SHP77 (cell line): ENCODE measurements around the gene NPFF.

Experiments
- DNase-seq, 2 experiments: peaks; one replicate each; lab custom pipeline; 2025; lab: John Stamatoyannopoulos, UW

Gene NPFF

DNA sequence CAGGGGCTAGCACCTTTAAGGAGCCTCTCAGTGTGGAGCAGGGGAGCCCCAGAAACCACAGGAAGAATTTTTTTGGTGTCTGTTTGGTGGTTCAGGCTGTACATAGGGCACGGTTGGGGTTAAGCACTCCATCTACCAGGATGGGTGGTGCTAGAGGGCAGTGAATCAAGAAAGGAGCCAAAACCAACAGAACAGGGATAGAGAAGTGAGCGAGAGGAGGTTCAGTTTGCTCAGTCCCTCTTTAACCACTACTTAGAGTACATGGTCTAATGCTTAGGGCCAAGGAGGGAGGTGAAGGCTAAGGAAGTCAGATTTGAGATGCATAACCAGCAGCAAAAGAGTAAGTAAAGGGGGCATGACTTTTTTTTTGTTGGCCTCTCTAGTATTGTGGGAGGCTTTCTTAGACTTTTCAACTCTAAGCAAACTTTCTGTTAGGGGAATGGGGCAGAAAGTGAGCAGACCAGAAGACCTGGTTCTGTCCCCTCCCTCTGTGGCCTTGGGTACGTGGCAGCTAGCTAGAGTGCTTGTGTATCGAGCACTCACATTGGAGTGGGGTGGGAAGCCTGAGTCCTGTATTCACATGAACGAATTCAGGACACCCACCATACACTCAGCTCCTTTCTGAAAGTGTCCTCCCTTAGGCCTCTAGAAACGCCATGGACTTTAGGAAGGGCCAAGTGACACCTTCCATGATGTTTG lies 6.6 kb upstream of the NPFF start:
- DNase-seq: no peak

DNA sequence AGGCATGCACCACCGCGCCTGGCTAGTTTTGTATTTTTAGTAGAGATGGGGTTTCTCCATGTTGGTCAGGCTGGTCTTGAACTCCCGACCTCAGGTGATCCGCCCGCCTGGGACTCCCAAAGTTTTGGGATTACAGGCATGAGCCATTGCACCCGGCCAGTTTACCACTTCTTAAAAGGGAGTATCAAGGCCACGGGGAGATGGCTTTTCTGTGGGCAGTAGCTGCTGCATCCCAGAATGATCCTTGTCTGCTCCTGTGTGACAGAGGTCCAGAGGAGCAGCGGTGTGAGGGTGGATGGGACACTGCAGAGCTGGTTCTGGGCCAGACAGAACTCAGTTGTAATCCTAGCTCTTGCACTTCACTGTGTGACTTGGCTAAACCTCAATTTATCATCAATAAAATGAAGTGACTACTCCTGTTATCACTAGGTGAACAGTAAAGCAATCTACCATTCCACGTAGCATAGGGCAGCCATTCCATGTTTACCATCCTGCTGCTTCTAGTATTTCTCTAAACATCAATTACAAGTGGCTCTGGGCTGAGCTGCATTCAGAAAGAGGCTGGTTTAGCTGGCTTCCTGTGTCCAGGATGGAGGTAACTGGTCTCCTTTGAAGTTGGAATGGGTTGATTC lies 3.0 kb upstream of the NPFF start:
- no peak for DNase-seq

DNA sequence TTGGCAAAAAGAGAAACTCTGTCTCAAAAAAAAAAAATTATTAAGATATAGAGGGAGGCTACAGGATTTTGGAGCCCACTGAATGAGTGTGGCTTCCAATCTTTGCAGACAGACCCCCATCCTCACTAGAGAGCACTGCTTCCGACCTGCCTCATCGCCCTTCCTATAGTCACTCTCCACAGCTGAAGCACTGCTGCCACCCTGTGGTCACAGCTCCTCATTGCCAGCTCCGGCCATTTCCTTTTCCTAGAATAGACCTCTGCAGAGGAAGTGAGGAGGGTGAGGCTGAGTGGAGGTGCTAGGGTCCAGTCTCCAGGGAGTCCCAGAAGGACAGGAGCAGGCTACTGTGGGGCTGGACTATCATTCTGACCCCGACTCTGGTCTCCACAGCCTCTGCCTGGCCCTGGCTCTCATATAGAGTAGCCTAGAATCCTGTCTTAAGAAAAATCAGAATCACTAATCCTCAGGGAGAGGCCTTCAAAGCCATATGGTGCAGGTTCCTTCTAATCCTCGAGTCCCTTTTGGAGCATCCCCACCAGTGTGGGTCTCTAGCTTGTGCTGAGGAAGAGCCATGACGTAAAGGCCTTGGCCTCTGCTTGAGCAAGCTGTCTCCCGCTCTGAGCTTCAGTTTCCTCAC lies 1.4 kb upstream of the NPFF start:
- DNase-seq: peak; percentile 66 to 73

DNA sequence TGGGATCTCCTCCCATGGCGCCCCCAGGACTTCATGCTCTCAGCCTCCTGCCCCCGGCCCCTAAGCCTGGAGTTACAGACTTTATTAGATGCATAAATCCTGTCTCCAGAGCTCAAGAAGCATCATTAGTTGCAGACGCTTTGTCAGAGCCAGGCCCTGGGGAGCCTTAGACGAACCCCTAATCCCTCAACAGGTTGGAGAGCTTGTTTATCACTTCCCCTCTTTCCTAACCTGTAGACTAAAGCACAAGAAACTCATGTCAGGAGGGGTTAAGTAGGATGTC lies 260 bp upstream of the NPFF start:
- no peak for DNase-seq

DNA sequence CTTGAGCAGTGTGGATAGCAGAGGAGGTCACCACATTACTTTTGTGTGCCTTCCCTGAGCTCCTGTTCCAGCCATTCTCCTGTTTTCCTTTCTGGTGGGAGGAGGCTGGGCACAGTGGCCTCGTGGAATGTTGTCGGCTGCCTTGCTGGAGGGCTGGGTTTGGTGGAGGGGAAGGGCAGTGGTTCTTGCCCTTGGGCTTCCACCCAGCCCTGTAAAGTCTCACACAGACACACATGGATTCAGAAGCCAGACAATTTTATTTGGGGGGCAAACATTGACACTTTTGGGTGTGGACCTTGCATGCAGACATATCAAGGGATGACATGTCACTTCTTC lies 866 bp downstream of the NPFF start:
- no peak for DNase-seq

DNA sequence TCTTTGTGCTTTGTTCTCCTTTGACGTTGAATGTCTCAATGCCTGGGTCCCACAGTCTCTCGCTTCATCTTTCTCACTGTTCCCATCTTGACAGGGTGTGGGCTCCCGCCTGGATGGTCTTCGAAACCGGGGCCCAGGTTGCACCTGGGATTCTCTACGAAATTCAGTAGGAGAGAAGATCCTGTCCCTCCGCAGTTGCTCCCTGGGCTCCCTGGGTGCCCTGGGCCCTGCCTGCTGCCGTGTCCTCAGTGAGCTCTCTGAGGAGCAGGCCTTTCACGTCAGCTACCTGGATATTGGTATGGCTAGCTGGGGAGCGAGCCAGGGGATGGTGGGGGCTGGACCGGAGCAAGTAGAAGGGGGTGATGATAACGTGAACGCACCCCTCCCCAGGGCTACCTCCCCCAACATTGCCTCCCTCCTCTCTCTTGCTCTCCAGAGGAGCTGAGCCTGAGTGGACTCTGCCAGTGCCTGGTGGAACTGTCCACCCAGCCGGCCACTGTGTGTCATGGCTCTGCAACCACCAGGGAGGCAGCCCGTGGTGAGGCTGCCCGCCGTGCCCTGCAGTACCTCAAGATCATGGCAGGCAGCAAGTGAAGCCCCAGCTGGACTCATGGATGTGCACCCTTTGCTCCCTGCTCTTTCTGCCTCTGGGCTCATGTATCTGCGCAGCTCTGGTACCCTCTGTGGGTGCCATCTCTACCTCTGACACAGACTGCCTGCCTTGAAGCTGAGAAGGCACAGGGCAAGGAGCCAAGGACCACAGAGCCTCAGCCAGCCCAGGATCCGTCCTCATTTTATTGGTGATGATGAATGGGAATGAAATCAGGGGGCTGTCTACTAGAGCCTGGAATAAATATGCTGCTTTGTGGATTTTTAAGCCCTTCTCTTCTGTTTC lies 1.5 kb downstream of the NPFF start:
- DNase-seq: no peak

DNA sequence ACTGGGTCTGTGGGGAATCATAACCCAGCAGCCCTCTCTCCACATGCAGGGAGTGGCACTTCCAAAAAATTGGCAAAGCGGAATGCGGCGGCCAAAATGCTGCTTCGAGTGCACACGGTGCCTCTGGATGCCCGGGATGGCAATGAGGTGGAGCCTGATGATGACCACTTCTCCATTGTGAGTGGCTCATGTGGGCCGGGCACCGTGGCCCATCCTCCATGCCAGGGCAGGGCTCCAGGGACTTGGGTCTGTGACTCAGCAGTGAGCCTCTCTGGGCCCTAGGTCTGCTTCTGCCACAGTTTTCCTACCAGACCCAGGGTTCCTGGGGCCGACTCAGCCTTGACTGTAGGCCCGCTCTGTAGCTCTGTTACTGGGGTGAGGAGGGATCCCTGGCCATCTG lies 2.2 kb downstream of the NPFF start:
- no peak for DNase-seq

DNA sequence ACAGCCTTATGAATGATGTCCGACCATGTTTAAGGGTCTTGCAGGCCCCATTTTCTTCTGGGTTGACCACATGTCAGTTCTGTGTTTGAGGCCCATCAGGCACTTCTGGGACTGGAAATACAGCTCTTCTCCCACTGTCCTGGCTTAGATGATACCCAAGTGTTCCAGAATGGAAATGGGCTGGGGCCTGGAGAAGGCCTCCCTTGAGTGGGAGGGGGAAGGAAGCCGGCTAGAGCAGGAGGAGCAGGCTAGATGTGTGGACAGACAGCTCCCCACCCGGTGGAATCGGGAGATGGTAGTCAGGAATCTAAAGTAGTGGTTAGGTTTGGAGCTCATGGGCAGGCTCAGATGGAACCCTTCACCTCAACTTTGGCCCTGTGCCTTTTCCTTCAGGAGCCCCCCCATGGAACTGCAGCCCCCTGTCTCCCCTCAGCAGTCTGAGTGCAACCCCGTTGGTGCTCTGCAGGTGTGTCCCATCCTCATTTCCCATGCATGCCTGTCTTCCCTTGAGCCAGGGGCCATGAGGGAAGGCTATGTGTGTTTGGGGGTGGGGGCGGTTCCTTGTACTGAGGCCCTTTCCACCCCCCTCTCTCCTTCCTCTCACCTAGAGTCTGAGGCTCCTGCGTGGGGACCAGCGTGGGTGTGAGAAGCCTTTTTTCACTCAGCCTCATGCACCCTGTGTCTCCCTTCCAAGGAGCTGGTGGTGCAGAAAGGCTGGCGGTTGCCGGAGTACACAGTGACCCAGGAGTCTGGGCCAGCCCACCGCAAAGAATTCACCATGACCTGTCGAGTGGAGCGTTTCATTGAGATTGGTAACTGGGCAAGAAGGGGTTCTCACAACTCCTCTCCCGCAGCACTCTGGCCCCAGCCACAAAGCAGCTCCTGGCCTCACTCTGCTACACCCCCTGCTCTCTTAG lies 3.0 kb downstream of the NPFF start:
- DNase-seq: no peak

DNA sequence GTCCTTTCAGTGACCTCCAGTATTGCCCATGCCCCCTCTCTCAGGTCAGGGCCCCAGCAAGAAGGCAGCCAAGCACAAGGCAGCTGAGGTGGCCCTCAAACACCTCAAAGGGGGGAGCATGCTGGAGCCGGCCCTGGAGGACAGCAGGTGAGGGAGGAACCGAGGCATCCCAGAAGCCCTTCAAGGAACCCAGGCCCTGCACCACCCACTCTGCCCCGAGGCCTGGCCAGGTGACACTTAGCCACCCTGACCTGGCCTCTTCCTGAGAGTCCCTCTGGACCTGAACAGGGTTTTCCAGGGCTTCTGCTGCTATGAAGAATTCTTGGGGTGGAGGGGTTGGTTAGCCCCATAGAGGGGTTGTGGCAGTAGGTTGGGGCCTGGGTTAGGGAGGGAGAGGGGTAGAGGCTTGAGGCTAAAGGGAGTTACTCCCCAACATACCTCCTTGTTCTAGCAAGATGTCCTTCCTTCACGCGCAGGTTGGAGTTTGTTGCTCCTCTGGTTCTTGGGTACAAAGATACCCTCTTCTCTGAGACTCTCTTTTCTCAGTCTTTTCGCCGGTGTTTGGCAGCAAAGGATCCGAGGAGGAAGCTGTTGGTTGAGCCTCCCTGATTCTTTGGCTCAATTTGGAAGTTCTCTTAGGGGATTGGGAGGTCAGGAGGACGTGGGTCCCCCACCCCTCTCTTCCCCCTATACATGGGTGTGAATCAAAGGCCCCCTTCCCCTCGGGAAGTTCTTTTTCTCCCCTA lies 4.1 kb downstream of the NPFF start:
- no peak for DNase-seq

DNA sequence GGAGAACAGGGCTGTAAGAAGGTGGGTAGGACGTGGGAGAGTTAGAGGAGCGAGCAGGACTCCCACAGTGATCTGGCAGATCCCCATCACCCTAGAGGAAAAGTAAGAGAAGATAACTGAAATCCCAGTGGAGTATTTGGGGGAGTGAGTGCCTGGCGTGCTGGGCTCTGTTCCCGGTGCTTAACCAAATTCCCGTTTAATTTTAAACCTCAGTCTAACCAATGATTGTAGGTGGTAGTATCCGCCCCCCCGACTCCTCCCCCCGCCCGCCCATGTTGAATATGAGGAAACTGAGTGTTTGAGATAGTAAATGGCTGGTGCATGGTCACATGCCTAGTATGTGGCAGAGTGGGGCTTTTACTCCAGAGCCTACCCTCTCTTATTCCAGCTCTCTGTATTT lies 5.0 kb downstream of the NPFF start:
- DNase-seq: no peak

DNA sequence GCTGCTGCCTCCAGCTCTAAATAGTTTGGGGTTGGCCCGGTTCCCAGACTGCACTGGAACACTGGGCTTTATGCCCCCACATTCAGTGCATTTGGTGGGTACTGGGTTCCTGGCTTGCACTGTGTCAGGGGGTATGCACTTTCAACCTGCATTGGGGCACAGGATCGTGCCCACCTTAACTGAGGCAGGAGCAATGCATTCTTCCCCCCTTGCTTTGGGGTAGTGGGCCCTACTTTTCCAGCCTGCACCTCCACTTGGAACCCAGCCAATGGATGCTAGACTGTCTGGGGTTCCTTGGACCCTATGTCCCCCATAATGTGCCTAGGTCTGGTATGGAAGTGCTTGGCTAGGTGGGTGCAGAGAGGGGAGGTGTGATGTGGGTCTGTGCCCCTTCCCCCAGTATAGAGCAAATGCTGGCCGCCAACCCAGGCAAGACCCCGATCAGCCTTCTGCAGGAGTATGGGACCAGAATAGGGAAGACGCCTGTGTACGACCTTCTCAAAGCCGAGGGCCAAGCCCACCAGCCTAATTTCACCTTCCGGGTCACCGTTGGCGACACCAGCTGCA lies 5.6 kb downstream of the NPFF start:
- DNase-seq: no peak

DNA sequence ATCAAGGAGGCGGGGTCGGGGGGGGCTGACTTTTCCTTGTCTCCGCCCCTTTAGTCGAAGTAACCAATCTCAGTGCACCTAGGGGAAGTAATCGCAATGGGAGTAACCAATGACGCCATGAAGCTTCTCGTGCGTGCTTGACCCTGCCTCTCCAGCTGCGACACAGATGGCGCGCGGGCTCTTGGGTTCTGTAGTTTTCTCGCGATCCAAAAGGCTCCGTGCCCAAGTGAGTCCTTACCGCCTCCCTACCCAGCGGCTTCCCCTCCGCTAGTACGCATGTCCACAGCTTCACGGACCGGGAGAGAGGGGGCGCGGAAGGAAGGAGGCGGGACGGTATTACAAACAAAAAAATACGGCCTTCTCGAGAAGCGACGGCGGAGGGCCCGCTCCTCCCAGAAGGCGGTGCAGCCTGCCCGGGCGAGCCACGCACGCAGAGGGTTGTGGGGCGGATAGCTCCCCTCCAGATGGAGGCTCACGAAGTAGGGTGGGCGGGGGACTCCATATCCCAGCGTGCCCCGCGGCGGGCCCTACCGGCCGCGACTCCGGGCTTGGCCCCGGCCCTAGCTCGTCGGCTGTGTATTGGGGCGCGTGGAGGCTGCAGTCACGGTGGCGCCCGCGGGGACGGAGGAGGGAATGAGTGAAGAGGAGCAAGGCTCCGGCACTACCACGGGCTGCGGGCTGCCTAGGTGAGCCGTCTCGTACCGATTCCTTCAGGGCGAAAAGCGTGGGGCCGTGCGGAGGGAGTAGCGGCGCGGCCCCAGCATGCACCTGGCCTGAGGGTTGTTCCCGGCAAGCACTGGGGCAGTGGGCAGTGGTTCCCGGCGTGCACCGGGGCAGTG lies 6.3 kb downstream of the NPFF start, which contains the start of gene TARBP2:
TSS of gene TARBP2 (plus strand) at position 508 of the 839 bp plus-strand sequence. CDS start at position 634, 126 bp downstream.
- DNase-seq: peak; percentile 97

DNA sequence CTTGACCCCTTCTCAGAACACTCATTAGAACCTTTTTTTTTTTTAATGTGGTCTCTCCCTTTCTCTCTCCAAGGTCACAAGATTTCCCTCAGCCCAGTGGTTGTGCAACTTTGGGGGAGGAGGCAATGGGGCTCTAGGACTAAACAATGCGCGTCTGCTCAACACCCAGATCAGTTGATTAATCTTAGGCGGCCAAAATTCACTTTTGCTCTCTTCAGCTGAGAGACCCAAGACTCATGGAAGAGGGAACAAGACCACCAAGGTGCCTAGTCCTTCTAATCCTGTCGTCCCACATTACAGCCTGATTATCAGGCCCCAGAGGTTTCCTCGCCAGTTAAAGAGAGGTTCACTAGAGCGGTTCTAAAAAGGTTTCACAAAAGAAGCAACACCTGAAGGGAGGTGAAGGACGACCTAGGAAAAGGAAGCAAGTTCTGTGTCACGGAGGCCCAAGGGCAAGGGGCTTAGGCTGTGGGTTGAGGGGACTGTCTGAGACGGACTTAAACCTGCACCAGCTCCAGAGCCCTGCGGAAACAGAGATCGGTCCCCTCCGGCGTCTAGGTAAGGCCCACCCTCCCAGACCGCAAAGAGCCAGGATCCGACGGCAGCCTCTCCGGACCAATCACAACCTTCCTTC lies 7.0 kb downstream of the NPFF start:
- no peak for DNase-seq

DNA sequence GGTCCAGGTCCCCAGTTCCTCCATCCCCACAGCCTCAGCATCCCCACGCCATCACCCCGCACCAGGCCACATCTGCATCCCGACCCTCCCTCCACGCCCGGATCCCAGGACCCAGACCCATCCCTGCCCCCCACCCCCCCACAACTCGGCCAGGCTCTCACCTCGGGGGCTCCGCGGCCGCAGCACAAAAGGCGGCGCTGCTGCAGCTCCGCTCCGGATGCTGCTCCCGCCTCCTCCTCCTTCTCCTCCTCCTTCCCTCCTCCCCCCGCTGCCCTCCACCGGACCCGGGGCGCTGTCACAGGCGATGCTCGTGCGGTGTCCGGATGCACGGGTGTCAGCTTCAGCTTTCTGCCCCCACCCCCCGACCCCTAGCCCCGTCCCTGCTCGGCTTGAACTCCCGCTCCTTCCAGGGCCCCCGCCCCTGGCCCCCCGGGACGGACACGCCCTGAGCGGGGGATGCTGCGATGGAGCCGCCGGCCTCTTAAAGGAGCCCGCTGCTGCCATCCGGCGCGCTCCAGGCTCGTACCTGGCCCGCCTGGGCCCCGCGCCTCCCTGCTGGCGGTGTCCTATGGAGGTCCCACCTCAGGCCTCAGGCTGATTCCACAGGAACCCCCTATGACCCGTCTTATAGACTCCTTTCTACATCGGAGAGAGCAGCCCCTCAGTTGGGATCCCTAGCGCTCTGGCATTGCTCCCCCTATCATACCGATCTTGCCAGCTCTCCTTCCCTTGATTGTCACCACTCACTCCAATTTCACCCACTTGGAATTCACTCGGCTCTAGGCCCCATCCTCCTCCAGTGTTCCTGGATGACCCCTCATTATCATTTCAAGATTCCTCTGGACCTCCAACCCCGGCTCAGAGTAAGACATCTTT lies 7.8 kb downstream of the NPFF start, which contains the start of gene MAP3K12:
TSS of gene MAP3K12 (minus strand) at position 193 of the 876 bp plus-strand sequence. CDS start 12,067 bp downstream, outside the sequence.
- peak in 1 of 2 experiments; percentile 46 for DNase-seq

DNA sequence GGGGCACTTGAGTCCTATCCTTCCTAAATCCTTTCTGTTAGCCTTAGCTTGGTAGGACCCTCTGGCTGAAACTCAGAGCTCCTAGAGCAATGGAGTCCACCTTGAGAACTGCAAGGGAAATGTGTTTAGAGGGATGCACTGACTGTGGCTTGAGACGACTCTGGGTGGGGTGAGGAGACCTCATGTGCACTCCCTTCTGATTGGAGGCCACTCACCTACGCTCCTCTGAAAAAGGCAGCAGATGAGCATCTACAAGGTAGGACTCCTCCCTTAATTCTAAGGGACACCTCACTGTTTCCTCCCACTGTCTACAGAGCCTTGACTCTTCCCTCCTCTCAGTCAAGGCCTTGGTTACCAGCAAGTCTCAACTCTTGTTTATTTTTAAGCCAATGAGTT lies 9.1 kb downstream of the NPFF start:
- no peak for DNase-seq

DNA sequence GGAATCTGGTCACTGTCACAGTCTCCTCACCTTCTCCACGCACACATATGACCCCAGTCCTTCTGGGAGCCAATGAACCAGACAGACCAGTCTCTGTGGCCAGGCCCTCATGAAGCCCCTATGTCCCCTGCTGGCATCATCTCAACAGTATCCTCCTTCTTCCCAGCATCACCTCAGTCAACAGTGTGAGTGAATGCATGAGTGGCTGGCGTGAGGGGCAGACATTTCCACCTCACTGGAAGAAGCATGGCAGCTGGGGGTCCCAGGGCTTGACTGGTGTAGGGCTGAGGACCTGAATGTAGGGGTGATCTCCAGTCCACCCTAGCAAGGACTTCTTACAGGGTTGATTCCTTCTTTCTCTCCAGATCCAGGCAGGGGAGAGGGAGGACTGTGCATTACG lies 9.8 kb downstream of the NPFF start:
- no peak for DNase-seq

DNA sequence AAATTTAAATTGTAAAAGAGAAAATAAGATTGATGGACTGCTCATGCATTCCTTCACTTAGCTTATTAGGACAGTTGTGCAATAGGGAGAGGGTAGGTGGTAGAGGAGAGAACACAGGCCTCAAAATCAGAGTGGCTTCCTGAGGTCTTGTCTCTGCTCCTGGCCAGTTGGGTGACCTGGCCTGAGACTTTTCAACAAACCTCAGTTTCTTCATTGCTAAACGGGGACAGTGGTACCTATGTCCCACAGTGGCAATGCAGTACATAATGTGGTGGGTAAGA lies 10.6 kb downstream of the NPFF start:
- no peak for DNase-seq
